Activated naive CD8-positive, alpha-beta T cell treated with anti-CD3 and anti-CD28 coated beads, Interleukin-2, amount 10 ng/mL, durations not matched to agents 7 days and 5 days (primary cell): Measurements from ENCODE around the gene SPR. TPM values are rescaled to one million over a fixed set of nuclear protein-coding genes. Genes with fewer than 3 reads are reported as not detected.

Experiments used
- ATAC-seq: fragments of 150-1000 bp; cut with Tn5 transposase; one replicate; pipeline ENCODE4 v1.10.0; 2021; ENCODE audit warnings: low read depth, moderate library complexity
- POLR2A ChIA-PET: fragments of 350-600 bp; sonication (Branson Sonifier 250); formaldehyde crosslinking; loops from one replicate; lab custom pipeline; 2021; ENCODE audit warnings: antibody characterized with exemption; lab: Charles Lee
- DNase-seq: peaks from one replicate; pipeline ENCODE4 v3.0.0; 2021
- H3K27ac Mint-ChIP-seq: one replicate; pipeline ENCODE4 v1.8.0; 2022; ENCODE audit warnings: mild to moderate bottlenecking, mixed read lengths
- H3K27me3 Mint-ChIP-seq: one replicate; pipeline ENCODE4 v1.8.0; 2022; ENCODE audit warnings: mild to moderate bottlenecking, moderate library complexity, mixed read lengths
- H3K36me3 Mint-ChIP-seq: one replicate; pipeline ENCODE4 v1.8.0; 2021; ENCODE audit warnings: mild to moderate bottlenecking, mixed read lengths
- H3K4me1 Mint-ChIP-seq: one replicate; pipeline ENCODE4 v1.8.0; 2021; ENCODE audit warnings: mixed read lengths
- H3K4me3 Mint-ChIP-seq: one replicate; pipeline ENCODE4 v1.8.0; 2022; ENCODE audit warnings: mild to moderate bottlenecking, moderate library complexity, mixed read lengths
- H3K9me3 Mint-ChIP-seq: one replicate; pipeline ENCODE4 v1.8.0; 2021; ENCODE audit warnings: mixed read lengths
- total RNA-seq, 2 experiments: library from RNA; stranded (reverse); gene quantifications; one replicate each; pipeline ENCODE4 v1.2.3, GENCODE V29; 2021

SPR gene
- total RNA-seq, 2 experiments from 2014 or later, result 0.60 to 0.80 TPM

GRCh38 chr2:72864500-72864899 is 22.7 kb upstream of the SPR start:
- no peaks in the 10 kb centered on the region for H3K9me3 Mint-ChIP-seq
- H3K27ac Mint-ChIP-seq, result no peak overlapping the region
- no peak overlapping the region for H3K4me3 Mint-ChIP-seq
- peaks cover 63% of the 10 kb centered on the region for H3K27me3 Mint-ChIP-seq
- no peaks in the 10 kb centered on the region for H3K36me3 Mint-ChIP-seq
- no peak for DNase-seq
- peaks cover 12% of the 10 kb centered on the region for H3K4me1 Mint-ChIP-seq
- POLR2A ChIA-PET, result no interaction called here
- ATAC-seq, result no peak

DNA sequence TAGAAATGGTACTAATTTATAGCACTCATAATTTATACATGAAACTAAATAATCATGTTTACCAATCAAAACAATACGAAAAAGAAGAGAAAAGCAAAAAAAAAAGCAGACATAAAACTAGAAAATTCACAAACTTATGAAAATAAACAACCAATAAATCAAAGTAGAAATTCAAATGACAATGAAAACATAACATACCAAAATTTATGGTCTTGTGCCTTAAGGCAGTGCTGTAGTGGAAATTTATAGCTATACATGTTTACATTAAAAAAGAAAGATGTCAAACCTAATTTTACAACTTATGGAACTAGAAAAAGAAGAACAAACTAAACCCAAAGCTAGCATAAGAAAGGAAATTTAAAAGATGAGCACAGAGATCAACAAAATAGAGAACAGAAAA is 16.1 kb upstream of the SPR start:
- H3K4me1 Mint-ChIP-seq, result no peaks in the 10 kb centered on the region
- H3K27me3 Mint-ChIP-seq, result peaks cover 64% of the 10 kb centered on the region
- DNase-seq, result no peak
- no peaks in the 10 kb centered on the region for H3K36me3 Mint-ChIP-seq
- no peaks in the 10 kb centered on the region for H3K9me3 Mint-ChIP-seq
- no peak overlapping the region for H3K27ac Mint-ChIP-seq
- no peak overlapping the region for H3K4me3 Mint-ChIP-seq
- ATAC-seq, result no peak
- POLR2A ChIA-PET, result no interaction called here

DNA sequence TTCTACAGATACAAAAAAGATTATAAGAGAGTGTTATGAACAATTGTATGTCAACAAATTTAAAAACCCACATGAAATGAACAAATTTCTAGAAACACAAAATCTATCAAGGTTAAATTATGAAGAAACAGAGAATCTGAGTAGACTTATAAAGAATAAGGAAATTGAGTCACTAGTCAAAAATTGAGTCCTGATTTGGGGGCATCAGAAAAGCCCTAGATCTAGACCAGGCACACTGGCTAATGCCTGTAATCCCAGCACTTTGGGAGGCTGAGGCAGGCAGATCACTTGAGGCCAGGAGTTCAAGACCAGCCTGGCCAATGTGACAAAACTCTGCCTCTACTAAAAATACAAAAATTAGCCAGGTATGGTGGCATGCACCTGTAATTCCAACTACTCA is 15.3 kb upstream of the SPR start:
- Mint-ChIP-seq H3K27me3 (peaks cover 62% of the 10 kb centered on the region), H3K27ac (no peak overlapping the region), H3K4me3 (no peak overlapping the region), H3K9me3 (no peaks in the 10 kb centered on the region), H3K4me1 (no peaks in the 10 kb centered on the region), H3K36me3 (no peaks in the 10 kb centered on the region)
- POLR2A ChIA-PET, result no interaction called here
- DNase-seq, result no peak
- ATAC-seq, result no peak

DNA sequence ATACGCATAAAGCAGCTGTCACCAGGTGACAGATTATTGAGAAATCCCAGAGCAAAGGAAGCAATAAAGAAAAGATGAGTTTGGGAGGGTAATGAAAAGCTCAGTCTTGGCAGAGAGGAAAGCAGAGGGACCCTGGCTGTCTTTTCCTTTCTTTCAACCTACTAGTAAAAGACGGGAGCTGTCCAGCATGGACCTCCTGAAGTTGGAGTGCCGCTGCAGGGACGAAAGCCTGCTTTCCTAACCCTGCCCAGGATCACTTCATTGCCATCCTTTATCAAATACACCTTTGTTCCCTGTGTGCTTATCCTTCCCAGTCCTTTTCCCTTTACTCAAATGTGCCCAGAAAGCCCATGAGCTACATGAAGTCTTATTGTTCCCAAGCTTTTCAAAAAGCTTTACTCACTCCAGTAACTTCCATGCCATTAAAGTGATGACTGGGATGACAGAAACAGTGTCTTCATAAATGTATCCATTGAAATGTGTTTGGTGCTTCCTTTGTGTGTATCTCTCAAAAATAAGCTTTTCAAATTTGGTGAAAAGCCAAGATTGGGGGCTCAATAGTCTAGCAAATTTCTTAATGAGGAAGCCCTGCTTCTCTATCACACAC is 3.7 kb upstream of the SPR start:
- no peaks in the 10 kb centered on the region for H3K36me3 Mint-ChIP-seq
- ATAC-seq (no peak), DNase-seq (no peak)
- no peaks in the 10 kb centered on the region for H3K9me3 Mint-ChIP-seq
- H3K27me3 Mint-ChIP-seq, result peaks cover 42% of the 10 kb centered on the region
- no peak overlapping the region for H3K27ac Mint-ChIP-seq
- POLR2A ChIA-PET, result no interaction called here
- H3K4me3 Mint-ChIP-seq, result no peak overlapping the region
- peaks cover 1% of the 10 kb centered on the region for H3K4me1 Mint-ChIP-seq

GRCh38 chr2:72886505-72887031 is 640 bp upstream of the SPR start:
- Mint-ChIP-seq H3K4me1 (peaks cover 1% of the 10 kb centered on the region), H3K9me3 (no peaks in the 10 kb centered on the region), H3K4me3 (peak overlapping the region; percentile 65), H3K27ac (no peak overlapping the region), H3K36me3 (no peaks in the 10 kb centered on the region), H3K27me3 (peaks cover 37% of the 10 kb centered on the region)
- ATAC-seq (no peak), DNase-seq (no peak)
- POLR2A ChIA-PET, result no interaction called here

GRCh38 chr2:72887740-72888437 is 681 bp downstream of the SPR start:
- POLR2A ChIA-PET, result no interaction called here
- Mint-ChIP-seq H3K9me3 (no peaks in the 10 kb centered on the region), H3K4me3 (peak overlapping the region; percentile 72), H3K36me3 (no peaks in the 10 kb centered on the region), H3K4me1 (peaks cover 1% of the 10 kb centered on the region), H3K27ac (no peak overlapping the region), H3K27me3 (peaks cover 35% of the 10 kb centered on the region)
- ATAC-seq (peak; percentile 8), DNase-seq (peak; percentile 68)

DNA sequence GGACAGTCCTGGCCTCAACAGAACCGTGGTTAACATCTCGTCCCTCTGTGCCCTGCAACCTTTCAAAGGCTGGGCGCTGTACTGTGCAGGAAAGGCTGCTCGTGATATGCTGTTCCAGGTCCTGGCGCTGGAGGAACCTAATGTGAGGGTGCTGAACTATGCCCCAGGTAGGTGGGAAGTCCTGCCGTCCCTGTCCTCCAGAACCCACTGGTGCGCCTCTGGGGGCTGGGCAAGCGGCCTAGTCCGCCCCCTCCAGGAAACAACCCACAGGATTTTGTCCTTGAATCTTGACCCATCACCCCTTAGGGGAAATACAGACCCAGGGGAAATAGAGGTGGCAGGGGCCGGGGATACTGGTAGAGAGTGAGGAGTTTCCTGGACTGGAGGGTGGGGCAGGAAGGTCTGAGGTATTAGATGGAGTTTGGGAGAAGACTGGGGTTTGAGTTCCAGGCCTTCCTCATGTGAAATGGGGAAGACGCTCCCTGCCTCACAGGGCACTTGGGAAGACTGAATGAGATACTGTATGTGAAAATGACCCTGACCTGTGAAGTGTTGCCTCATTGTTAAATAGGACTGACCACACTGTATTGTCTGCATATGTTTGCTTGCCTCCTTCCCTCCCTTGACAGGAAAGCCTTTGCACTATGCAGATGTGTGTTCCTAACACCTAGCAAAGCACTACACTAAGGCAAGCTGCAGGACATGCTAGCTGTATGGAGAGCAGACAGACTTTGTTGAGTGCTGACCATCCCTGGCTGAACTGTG is 1.4 kb downstream of the SPR start:
- no peak overlapping the region for H3K4me3 Mint-ChIP-seq
- DNase-seq (no peak), ATAC-seq (no peak)
- no peaks in the 10 kb centered on the region for H3K36me3 Mint-ChIP-seq
- peaks cover 30% of the 10 kb centered on the region for H3K27me3 Mint-ChIP-seq
- no peaks in the 10 kb centered on the region for H3K9me3 Mint-ChIP-seq
- no peak overlapping the region for H3K27ac Mint-ChIP-seq
- peaks cover 1% of the 10 kb centered on the region for H3K4me1 Mint-ChIP-seq
- POLR2A ChIA-PET, result interaction anchor here (0.6 kb wide), 1 partner anchor 66 kb away, joined by 5 read pairs; no protein-coding TSS in a partner anchor

GRCh38 chr2:72889991-72890390 is 2.8 kb downstream of the SPR start:
- Mint-ChIP-seq H3K4me3 (no peak overlapping the region), H3K4me1 (peaks cover 1% of the 10 kb centered on the region), H3K9me3 (no peaks in the 10 kb centered on the region), H3K36me3 (no peaks in the 10 kb centered on the region), H3K27me3 (peaks cover 28% of the 10 kb centered on the region), H3K27ac (no peak overlapping the region)
- POLR2A ChIA-PET, result no interaction called here
- DNase-seq, result no peak
- no peak for ATAC-seq

DNA sequence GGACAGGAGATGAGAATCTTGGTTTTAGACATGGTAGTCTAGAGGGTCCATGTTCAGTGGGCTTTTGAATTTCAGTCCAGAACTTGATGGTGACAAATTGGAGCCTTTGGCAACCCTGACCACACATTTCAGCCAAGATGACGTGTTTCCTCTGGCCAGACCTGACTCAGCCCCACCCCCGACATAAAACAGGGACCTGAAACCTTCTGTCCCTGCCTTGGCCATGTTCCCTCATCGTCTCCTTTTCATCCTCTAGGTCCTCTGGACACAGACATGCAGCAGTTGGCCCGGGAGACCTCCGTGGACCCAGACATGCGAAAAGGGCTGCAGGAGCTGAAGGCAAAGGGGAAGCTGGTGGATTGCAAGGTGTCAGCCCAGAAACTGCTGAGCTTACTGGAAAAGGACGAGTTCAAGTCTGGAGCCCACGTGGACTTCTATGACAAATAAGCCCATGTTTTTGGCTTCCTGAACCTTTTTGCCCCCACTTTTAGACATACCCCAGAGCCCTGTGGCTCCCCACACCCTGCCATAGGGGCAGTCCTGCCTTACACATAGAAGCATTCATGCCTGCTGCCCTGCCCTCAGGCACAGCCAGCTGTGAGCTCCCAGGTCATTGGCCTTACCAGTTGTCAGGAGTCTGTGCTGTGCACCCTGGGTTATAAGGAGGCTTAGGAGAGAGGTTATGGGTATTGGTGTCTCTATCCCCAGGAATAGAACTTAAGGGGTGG is 4.0 kb downstream of the SPR start:
- H3K27ac Mint-ChIP-seq, result no peak overlapping the region
- DNase-seq (no peak), ATAC-seq (no peak)
- peaks cover 4% of the 10 kb centered on the region for H3K4me1 Mint-ChIP-seq
- no peaks in the 10 kb centered on the region for H3K9me3 Mint-ChIP-seq
- peaks cover 25% of the 10 kb centered on the region for H3K27me3 Mint-ChIP-seq
- H3K36me3 Mint-ChIP-seq, result no peaks in the 10 kb centered on the region
- H3K4me3 Mint-ChIP-seq, result no peak overlapping the region
- POLR2A ChIA-PET, result no interaction called here

DNA sequence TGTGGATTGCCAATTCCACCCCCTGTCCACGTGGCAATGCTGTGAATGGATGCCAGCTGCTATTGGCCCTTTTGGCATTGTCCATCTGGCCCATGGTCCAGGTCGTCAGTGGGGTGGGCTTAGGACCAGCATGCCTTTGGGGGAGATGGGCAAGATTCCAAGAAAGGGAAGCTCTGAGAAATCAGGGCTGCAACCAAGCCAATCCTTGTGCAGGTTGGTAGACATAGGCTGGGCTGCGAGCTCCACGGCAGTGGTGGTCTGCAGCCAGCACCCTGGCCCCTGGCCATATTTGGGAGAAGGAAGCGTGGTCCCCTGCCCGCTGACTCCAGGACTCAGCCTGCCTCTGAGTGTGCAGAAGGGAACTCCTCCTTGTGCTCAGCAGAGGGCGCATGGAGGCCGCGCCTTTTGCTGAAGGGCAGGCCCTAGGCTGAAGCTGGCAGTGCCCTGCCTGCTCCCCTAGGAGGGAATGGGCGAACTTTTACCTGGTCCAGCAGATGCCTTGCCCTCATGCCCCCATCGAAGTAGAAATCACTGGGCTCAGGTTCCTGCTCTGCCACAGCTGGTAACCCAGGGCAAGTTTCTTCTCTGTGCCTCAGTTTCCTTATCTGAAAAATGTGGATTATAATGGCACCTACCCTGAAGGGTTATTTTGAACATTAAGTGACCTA is 5.4 kb downstream of the SPR start:
- DNase-seq (peak; percentile 69), ATAC-seq (peak; percentile 82)
- H3K4me1 Mint-ChIP-seq, result peaks cover 4% of the 10 kb centered on the region
- peaks cover 27% of the 10 kb centered on the region for H3K27me3 Mint-ChIP-seq
- H3K4me3 Mint-ChIP-seq, result no peak overlapping the region
- H3K27ac Mint-ChIP-seq, result no peak overlapping the region
- no peaks in the 10 kb centered on the region for H3K9me3 Mint-ChIP-seq
- POLR2A ChIA-PET, result interaction anchor here (1.5 to 1.6 kb wide), 2 partner anchors 61 to 81 kb away, joined by 6 to 7 read pairs; no protein-coding TSS in a partner anchor
- no peaks in the 10 kb centered on the region for H3K36me3 Mint-ChIP-seq

- POLR2A ChIA-PET, result interaction anchor here (1.0 to 1.6 kb wide), 3 partner anchors 60 to 80 kb away, joined by 4 to 7 read pairs (median 6); no protein-coding TSS in a partner anchor
- peaks cover 3% of the 10 kb centered on the region for H3K4me1 Mint-ChIP-seq
- peak; percentile 69 for DNase-seq
- H3K9me3 Mint-ChIP-seq, result no peaks in the 10 kb centered on the region
- H3K4me3 Mint-ChIP-seq, result no peak overlapping the region
- H3K27ac Mint-ChIP-seq, result no peak overlapping the region
- H3K36me3 Mint-ChIP-seq, result no peaks in the 10 kb centered on the region
- peak; percentile 79 for ATAC-seq
- H3K27me3 Mint-ChIP-seq, result peaks cover 33% of the 10 kb centered on the region
These were observed 6.5 kb downstream of the SPR start for GRCh38 chr2:72893594-72894319.

DNA sequence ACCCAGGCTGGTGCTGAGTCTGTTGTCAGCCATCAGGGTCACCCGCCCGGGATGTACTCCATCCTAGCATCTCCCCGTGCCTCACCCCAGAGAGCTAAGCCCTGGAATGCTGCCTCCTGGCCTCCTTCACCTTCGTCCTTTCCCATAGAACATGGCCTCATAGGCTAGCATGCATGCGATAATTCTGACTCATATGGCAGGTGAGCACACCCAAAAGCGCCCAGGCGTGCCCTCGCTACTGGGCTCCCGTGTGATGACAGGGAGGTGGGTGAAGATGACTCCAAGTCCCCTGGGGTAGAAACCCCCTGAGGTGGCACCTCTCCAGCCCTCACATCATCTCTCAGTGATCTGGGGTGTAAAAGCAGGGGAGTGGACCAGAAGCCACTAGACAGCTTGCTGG is 7.3 kb downstream of the SPR start:
- POLR2A ChIA-PET, result no interaction called here
- Mint-ChIP-seq H3K36me3 (no peaks in the 10 kb centered on the region), H3K9me3 (no peaks in the 10 kb centered on the region), H3K4me1 (peaks cover 3% of the 10 kb centered on the region), H3K4me3 (no peak overlapping the region), H3K27ac (no peak overlapping the region), H3K27me3 (peaks cover 39% of the 10 kb centered on the region)
- no peak for DNase-seq
- ATAC-seq, result no peak
